SH-SY5Y (cell line): ENCODE results near the gene PTCH2.

Source experiments
- GATA2 ChIP-seq: IDR thresholded peaks from 2 replicates; pipeline ENCODE4 v1.6.1; 2011; ENCODE audit warnings: mild to moderate bottlenecking, low read depth, low read length
- GATA3 ChIP-seq: IDR thresholded peaks from 2 replicates; pipeline ENCODE4 v1.6.1; 2011; ENCODE audit warnings: low read depth, mild to moderate bottlenecking, low read length, moderate library complexity

- TF ChIP-seq GATA2 (no peak), GATA3 (no peak)
These were observed 41.4 kb downstream of the PTCH2 start for GRCh38 chr1:44801491-44802305.
